ENCODE results near the gene DOCK9. TPM values are rescaled to one million over a fixed set of nuclear protein-coding genes. Genes with fewer than 3 reads are reported as not detected.

DOCK9 gene
- total RNA-seq, 4 donors from 2014 or later, result 78.7 to 306 (median 142) TPM

DNA sequence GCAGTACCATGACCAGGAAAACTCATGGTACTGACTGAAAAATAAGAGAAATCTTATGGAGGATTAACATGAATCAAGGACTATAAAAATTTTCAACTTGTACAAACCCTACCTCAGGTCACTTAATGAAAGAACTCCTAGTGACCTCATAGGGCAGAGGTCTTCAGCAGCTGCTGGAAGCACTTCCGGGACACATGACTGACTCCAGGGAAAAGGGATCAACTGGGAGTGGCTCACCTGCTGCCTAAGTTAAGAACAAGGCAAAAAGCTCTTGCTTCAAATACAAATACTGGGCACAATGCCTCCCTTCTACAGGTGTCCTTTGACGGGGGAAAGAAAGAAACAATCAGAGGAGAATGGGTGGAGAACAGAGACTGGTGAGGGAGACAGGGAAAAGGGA is 18.6 kb downstream of the DOCK9 start:
- TF ChIP-seq, protein P1, sequence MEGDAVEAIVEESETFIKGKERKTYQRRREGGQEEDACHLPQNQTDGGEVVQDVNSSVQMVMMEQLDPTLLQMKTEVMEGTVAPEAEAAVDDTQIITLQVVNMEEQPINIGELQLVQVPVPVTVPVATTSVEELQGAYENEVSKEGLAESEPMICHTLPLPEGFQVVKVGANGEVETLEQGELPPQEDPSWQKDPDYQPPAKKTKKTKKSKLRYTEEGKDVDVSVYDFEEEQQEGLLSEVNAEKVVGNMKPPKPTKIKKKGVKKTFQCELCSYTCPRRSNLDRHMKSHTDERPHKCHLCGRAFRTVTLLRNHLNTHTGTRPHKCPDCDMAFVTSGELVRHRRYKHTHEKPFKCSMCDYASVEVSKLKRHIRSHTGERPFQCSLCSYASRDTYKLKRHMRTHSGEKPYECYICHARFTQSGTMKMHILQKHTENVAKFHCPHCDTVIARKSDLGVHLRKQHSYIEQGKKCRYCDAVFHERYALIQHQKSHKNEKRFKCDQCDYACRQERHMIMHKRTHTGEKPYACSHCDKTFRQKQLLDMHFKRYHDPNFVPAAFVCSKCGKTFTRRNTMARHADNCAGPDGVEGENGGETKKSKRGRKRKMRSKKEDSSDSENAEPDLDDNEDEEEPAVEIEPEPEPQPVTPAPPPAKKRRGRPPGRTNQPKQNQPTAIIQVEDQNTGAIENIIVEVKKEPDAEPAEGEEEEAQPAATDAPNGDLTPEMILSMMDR (IDR thresholded peaks at IDR 0.05; ENCODE audit: low read depth), result no peak

DNA sequence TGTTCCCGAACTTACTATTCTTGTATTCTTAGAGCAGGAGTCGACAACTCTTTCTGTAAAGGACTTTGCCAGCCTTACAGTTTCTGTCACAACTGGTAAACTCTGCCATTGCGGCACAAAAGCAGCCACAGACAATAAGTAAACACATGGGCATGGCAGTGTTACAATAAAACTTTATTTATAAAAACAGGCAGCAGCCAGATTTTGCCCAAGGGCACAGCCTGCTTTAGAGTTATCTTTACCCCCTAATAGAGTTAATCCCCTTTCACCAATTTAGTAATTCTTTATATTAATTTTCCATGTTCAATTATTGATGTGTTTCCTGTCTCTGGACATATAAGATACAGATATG is 19.4 kb downstream of the DOCK9 start:
- TF ChIP-seq, protein P1 (IDR thresholded peaks at IDR 0.05; ENCODE audit: low read depth), result no peak

DNA sequence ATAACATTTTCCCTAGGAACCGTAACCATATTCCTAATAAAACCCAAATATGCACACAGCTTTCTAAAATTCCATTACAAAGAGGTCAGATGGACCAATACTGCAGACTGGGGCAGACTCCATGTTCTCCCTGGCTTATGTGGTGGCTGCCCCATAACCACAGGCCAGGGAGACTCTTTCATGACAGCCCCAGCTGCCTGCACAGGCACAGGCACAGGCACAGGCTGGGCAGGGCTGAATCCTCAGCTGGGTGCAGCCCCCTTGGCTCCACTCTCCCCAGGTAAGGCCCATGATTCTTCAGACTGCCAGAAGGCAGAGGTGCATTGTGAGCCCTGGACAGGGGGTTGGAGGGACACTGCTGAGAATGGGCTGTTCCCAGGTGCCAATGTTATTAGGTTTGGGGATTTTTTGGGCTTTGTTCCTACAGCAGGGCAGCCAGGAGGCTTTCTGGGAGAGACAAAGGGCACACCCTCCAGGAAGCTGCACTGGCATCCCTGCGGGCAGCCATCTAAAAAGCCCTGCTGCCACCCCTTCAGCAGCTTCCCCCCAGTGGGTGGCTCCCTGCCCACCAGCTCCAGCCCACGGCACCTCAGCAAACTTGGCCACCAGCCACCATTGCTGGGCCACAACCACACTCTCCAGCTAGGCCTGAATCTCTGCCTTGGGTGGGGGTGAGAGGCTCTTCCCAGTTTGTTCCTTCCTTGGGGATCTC is 20.0 kb downstream of the DOCK9 start:
- TF ChIP-seq, protein P1 (IDR thresholded peaks at IDR 0.05; ENCODE audit: low read depth), result no peak

DNA sequence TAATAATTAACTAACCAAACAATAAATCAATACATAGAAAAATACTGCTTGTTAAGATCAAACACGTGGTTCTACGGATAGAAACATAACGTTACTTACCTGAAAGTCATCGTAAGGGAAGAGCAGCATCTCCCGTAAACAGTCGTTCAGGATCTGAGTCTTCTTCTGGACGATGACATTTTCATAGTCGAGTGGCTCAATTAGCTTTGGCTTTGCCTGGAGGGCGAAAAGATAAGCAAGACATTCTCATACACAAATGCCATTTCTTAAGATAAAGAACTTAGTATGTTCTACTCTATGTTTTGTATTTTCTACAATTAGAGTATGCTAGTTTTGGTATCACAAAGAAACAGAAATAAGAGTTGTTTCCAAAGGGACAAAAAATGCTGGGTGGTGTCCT is 22.5 kb downstream of the DOCK9 start:
- TF ChIP-seq, protein P1 (IDR thresholded peaks at IDR 0.05; ENCODE audit: low read depth), result no peak

DNA sequence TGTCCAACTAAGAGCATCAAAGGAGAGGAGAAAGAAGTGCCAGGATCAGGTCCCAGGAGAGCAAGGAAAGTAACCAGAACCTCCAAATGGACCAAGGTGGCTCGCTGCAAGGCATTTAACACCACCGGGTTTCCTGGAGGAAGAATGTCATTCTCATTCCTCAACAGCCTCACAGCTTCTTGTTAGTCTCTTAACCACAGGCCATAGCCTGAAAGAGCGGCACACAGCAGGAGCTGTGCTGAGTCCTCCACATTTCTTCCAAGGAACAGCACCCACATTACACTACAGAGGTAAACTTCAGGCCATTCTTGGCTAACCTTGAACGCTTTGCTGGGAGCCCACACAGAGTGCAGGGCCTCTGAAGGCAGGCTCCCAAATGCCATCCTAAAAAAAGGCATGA is 23.6 kb downstream of the DOCK9 start:
- TF ChIP-seq, protein P1 (IDR thresholded peaks at IDR 0.05; ENCODE audit: low read depth), result no peak

DNA sequence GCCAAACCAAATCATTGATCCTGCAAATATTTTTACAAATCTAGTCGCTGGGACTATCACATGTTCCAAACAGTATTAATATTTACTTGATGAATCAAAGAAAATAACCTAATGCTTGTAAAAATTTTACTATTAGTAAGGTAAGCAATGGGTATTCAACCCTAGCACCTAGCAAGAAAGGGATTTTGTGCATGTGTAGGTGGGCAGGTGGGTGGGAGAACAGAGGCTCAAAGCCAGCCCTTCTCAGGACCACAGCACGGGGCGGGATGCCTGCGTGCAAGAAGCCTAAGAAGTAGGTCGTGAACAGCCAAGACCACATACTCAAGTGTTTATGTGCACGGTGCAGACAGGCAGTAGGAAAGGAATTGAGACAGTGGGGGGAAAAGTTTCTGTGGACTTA is 26.6 kb downstream of the DOCK9 start:
- TF ChIP-seq, protein P1 (IDR thresholded peaks at IDR 0.05; ENCODE audit: low read depth), result no peak

DNA sequence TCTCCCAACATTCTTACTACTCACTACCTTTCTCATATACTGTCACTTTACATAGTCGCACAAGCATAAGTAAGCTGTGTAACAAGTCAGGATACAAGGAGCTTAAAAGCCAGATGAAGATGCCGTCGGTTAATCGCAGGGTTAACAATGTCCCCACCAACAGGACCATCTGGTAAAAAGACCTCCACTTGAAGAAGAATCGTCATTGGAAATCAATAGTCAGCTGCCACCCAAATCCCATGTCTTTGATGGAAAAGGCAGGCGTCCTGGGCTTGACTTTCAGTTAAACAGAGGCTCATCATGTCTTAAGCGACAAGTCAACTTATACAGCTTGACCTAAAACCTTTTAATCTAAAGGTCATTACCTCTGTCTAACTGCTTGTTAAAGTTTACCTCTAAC is 27.2 kb downstream of the DOCK9 start:
- TF ChIP-seq, protein P1 (IDR thresholded peaks at IDR 0.05; ENCODE audit: low read depth), result no peak
